ENCODE results near the gene CADPS. TPM values are rescaled to one million over a fixed set of nuclear protein-coding genes. Genes with fewer than 3 reads are reported as not detected.

The CADPS gene
- total and polyA plus RNA-seq, 10 donors: 0.16 to 3.6 (median 0.40) TPM

DNA sequence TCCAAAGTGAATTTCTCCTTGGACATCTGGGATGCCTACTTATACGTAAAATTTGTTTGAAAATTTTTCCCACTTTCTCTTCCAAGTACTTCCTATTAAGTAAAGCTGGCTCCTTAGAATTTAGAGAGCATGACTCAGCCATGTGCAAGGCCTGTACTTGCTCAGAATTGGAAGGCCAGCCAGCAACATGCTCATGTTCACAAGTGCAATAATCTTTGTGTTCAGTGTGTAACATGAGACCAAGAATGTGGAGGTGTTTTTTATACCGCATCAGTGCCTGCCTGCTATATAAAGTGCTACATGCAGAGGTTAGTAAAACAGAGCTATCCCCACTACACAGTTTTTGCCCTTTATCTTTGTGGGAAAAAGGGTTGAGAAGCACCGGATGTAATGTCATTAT, 349.9 kb downstream of the CADPS start:
- intact Hi-C loops (cut with DNase I; ENCODE audit: low total_unique reads): no loop called here
- 82 to 92% (median 88%) methylated on average over 3 of the region's 3 CpGs for WGBS, 5 donors
- TF ChIP-seq POLR2A (IDR thresholded peaks at IDR 0.05): no peak
- no peak for TF ChIP-seq POLR2AphosphoS5 (IDR thresholded peaks at IDR 0.05)
- TF ChIP-seq, protein P1, sequence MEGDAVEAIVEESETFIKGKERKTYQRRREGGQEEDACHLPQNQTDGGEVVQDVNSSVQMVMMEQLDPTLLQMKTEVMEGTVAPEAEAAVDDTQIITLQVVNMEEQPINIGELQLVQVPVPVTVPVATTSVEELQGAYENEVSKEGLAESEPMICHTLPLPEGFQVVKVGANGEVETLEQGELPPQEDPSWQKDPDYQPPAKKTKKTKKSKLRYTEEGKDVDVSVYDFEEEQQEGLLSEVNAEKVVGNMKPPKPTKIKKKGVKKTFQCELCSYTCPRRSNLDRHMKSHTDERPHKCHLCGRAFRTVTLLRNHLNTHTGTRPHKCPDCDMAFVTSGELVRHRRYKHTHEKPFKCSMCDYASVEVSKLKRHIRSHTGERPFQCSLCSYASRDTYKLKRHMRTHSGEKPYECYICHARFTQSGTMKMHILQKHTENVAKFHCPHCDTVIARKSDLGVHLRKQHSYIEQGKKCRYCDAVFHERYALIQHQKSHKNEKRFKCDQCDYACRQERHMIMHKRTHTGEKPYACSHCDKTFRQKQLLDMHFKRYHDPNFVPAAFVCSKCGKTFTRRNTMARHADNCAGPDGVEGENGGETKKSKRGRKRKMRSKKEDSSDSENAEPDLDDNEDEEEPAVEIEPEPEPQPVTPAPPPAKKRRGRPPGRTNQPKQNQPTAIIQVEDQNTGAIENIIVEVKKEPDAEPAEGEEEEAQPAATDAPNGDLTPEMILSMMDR (IDR thresholded peaks at IDR 0.05 in 8 of 11, conservative IDR thresholded peaks at IDR 0.05 in 3 of 11): no peak
- Histone ChIP-seq H3K4me1 (no peaks in the 10 kb centered on the region), H3K27me3 (replicated peaks in 1 of 7) (peaks cover 0 to 4% (median 0%) of the 10 kb centered on the region in 7 donors), H3K27ac (no peak overlapping the region), H3K36me3 (no peaks in the 10 kb centered on the region), H3K9me3 (no peaks in the 10 kb centered on the region), H3K4me3 (no peak overlapping the region)
- no peak for DNase-seq

DNA sequence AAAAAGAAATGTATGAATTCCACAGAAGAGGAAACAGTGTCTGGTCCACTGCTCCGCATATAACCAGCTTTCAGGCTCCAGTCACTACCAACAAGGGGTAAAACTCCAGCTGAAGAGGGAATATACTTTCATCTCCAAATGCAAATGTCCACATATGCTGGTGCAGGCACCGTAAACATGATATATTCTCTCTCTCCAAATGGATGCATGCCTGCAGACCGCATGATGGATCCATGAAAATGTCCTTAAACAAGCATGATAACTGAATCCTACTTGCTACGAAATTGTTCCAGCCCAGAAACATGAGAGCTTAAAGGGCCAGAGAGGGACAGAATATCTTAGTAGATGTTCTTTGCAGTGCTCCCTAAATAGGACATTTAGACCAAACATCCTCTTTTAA, 351.5 kb downstream of the CADPS start:
- no peaks in the 10 kb centered on the region for H3K4me1 ChIP-seq
- H3K36me3 ChIP-seq: no peaks in the 10 kb centered on the region
- H3K4me3 ChIP-seq: no peak overlapping the region
- TF ChIP-seq POLR2AphosphoS5 (IDR thresholded peaks at IDR 0.05) (no peak), POLR2A (IDR thresholded peaks at IDR 0.05) (no peak)
- TF ChIP-seq, protein P1 (IDR thresholded peaks at IDR 0.05 in 8 of 11, conservative IDR thresholded peaks at IDR 0.05 in 3 of 11): no peak
- no peak overlapping the region for H3K27ac ChIP-seq
- 63 to 88% (median 82%) methylated on average over 4 of the region's 4 CpGs for WGBS, 5 donors
- H3K9me3 ChIP-seq: no peaks in the 10 kb centered on the region
- peaks cover 0 to 4% (median 0%) of the 10 kb centered on the region in 7 donors for H3K27me3 ChIP-seq (replicated peaks in 1 of 7)
- intact Hi-C loops (cut with DNase I; ENCODE audit: low total_unique reads): no loop called here
- no peak for DNase-seq

DNA sequence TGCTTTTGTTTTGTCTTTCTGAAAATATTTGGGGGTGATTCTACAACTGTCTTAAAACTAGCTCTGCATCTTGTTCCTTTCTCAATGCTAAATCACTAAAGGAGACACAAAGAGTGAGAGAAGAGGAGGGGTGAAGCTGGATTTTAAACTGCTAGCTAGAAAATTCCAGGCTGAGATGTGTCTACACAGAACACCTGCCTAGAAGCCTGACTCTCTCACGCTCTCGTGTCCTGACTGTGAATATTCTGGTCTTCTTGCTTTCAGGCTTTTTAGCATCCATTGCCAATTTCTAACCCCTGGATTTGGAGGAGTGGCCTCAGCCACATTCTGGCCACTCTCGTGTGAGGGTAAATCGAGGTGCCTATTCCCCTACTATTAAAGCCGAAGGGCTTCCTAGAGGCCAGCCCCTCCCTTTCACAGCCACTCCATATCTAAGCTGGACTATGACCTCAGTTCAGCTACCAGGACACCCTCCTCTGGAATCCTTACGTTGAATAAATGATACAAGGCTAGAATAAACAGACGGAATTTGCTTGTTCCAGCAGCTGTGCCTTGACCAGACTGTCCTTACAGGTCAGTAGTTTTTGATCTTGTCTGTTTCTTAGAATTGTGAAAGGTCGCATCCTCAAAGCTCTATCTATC, 353.6 kb downstream of the CADPS start:
- no peaks in the 10 kb centered on the region for H3K9me3 ChIP-seq
- WGBS, 5 donors: 71 to 84% (median 82%) methylated on average over 8 of the region's 8 CpGs

DNA sequence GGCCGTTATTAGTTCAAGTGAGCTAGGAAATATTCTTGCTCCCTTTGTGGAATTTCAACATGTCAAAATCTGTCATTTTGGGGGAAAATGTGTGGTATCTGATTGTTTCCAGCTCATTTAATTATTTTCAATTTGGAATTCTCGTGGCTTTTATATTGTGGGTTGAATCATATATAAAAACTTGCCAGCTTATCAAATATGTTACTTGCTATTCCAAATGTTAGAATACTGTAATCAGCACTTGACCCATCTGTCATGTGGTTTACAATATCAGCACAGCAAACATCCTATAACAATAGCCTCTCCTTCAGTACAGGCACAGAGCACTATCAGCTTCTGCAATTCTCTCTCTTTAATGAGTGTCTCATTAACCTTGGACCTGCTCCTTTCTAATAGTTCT, 371.7 kb downstream of the CADPS start:
- Histone ChIP-seq H3K36me3 (no peaks in the 10 kb centered on the region), H3K4me3 (no peak overlapping the region), H3K27me3 (replicated peaks in 1 of 7) (no peaks in the 10 kb centered on the region), H3K9me3 (no peaks in the 10 kb centered on the region), H3K27ac (no peak overlapping the region), H3K4me1 (no peaks in the 10 kb centered on the region)
- intact Hi-C loops (cut with DNase I; ENCODE audit: low total_unique reads): no loop called here
- WGBS, 5 donors: 61 to 70% (median 64%) methylated on average over 2 of the region's 2 CpGs
- TF ChIP-seq, protein P1 (IDR thresholded peaks at IDR 0.05 in 8 of 11, conservative IDR thresholded peaks at IDR 0.05 in 3 of 11): no peak
- TF ChIP-seq POLR2A (IDR thresholded peaks at IDR 0.05): no peak
- no peak for TF ChIP-seq POLR2AphosphoS5 (IDR thresholded peaks at IDR 0.05)
- DNase-seq: no peak

More for the DNA sequence above, 353.6 kb downstream of the CADPS start:
- no peak overlapping the region for H3K4me3 ChIP-seq
- intact Hi-C loops (cut with DNase I; ENCODE audit: low total_unique reads): no loop called here
- DNase-seq: no peak
- no peak overlapping the region for H3K27ac ChIP-seq
- no peaks in the 10 kb centered on the region for H3K36me3 ChIP-seq
- TF ChIP-seq POLR2AphosphoS5 (IDR thresholded peaks at IDR 0.05) (no peak), POLR2A (IDR thresholded peaks at IDR 0.05) (no peak)
- TF ChIP-seq, protein P1 (IDR thresholded peaks at IDR 0.05 in 8 of 11, conservative IDR thresholded peaks at IDR 0.05 in 3 of 11): no peak
- H3K4me1 ChIP-seq: no peaks in the 10 kb centered on the region
- H3K27me3 ChIP-seq (replicated peaks in 1 of 7): peaks cover 0 to 4% (median 0%) of the 10 kb centered on the region in 7 donors
